ENCODE measurements around the gene C1GALT1.
"Not testable (repeated sequence)": the region's sequence is repeated elsewhere in the genome, so short reads cannot be mapped to it uniquely, and the experiment has no call there.

Gene C1GALT1

DNA sequence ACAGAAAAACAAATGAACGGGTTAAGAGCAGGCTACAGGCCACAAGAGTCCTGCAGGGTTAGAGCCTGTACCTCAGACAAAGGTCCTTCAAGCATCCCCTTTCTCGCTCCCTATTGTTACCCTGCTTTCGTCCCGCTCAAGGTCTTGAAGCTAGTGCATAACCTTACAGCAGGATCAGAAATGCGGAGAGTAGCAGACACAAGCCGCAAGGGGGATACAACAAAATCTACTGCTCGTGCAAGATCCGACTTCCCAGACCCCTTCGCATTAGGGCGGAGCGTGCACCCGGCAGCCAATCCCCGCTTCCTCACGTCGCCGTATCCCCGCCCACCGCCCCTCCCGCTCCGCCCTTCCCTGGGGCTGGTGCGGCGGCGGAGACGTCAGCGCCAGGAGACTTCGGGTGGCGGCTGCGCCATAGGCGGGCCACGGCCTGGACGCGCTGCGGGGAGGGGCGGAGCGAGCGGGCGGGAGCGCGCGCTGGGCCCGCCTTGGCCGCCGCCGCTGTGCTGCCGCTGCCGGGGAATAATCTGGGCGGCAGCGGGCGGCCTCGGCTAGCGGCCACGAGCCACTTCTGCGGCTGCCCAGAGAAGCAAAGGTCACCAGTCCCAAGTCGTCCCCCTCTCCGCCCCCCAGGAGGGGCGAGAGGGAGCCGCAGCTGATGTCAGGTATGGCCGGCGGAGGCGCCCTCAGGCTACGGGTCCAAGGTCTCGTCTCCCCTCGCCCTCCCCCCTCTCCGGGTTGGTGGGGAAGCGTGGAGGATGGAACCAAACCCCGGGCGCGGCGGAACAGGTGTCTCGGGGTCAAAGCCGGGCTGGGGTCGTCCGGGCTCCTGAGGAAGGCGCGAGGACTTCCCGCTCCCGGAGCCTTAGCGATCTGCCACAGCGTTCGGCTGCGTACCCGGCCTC, at the start of gene C1GALT1:
TSS of gene C1GALT1 (plus strand) at position 389 of the 905 bp plus-strand sequence. CDS start 51,776 bp downstream, outside the sequence.
- in situ Hi-C loops (cut with MboI; ENCODE audit: low sequenced_read_pairs), result no loop called here

DNA sequence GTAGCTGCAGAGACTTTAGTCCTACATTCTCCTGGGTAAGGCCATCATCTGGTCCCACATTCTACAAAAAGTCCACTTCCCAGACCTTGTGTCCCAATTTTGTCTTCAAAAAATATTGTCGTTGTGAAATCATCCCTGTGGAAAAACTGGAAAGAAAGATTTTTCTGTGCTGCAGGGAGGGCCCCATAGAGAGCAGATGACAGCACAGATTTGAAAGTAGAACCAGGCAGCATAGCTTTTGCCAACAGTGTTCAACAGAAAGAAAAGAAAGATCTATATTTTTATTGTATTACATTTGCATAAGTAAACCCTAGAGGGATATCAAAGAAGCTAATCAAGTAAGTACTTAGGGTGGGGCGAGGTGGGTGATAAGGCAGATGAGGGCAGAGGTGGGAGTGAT, 48.3 kb upstream of the C1GALT1 start:
- in situ Hi-C loops (cut with MboI; ENCODE audit: low sequenced_read_pairs), result no loop called here

DNA sequence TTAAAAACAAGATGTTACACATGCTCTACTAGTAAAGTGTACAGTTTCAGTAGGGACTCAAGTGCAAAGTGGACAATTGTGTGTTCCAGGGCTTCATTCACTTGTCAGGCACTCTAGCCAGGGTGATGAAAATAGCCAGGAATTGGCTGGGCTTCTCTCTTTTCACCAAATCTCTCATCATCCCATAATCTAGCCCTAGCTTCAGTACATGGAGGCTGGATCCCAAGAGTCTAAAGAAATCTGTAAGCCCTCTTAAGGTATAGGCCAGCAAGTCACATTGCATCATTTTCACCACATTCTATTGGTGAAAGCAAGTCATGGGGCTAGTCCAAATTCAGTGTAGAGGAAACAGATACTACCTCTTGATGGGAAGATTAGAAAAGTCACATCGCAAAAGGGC, 47.3 kb upstream of the C1GALT1 start:
- in situ Hi-C loops (cut with MboI; ENCODE audit: low sequenced_read_pairs), result no loop called here

DNA sequence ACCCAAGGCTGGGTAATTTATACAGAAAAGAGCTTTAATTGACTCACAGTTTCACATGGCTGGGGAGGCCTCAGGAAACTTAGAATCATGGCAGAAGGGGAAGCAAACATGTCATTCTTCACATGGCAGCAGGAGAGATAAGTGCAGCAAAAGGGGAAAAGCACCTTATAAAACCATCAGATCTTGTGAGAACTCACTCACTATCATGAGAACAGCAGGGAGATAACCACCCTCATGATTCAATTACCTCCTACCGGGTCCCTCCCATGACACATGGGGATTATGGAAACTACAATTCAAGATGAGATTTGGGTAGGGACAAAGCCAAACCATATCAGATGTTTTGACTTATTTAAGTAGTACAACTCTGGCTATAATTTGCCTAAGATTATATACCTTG, 46.4 kb upstream of the C1GALT1 start:
- in situ Hi-C loops (cut with MboI; ENCODE audit: low sequenced_read_pairs), result not testable (repeated sequence)

DNA sequence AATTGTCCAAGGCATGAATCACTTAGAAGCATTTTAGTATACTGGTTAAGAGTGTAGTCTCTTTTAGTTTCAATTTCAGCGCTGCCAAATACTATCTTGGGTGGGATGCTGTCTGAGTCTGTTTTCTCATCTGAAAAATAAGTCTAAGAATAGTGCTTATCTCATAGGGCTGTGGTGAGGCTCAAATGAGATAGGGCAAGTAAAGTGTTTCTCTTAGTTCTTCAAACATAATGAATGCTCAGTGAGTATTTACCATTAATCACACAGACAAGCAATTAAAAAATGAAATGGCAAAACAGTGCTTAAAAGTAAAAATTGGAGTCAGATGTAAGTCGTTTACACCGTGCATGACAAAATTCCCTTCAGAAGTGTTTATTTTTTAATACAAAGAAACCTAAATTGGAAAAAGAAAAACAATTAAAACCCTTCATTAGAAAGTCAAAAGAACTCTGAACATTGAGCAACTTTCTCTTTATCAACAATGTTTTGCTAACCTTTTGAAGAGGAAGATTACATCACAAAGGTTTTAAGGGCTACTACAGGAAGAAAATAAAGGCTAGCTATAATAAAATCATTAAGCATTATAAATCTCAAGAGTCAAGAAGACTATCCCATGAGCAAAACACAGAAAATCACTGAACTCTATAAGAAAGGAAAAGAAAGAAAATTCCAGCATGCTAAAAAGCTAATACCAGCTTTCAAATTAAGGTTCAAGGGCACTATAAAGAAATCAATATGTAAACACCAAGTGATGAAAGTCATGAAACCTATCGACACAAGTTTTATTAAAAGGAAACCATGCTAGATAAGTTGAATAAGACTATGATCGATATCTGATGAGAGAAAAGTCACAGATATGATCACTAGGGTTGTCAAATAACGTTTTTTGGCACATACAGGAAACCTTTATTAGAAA, 45.6 kb upstream of the C1GALT1 start:
- in situ Hi-C loops (cut with MboI; ENCODE audit: low sequenced_read_pairs), result no loop called here

DNA sequence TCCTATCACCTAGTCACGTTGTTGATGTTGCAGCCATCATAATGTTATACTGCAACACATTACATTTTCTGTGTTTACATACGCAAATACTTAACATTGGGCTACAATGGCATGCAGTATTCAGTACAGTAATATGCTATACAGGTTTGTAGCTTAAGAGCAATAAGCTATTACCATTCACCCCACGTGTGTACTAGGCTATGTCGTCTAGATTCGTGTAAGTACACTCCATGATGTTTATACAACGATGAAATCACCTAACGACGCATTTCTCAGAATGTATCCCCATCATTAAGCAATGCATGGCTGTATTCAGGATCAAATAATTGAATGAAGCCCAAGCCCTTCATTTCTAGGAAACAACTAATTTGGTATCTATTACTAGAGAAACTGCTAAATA, 43.4 kb upstream of the C1GALT1 start:
- in situ Hi-C loops (cut with MboI; ENCODE audit: low sequenced_read_pairs), result no loop called here

DNA sequence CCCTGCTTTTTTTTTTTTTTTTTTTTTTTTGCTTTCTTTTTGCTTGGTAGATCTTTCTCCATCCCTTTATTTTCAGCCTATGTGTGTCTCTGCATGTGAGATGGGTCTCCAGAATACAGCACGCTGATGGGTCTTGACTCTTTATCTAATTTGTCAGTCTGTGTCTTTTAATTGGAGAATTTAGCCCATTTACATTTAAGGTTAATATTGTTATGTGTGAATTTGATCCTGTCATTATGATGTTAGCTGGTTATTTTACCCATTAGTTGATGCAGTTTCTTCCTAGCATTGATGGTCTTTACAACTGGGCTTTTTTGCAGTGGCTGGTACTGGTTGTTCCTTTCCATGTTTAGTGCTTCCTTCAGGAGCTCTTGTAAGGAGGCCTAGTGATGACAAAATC, 38.9 kb upstream of the C1GALT1 start:
- in situ Hi-C loops (cut with MboI; ENCODE audit: low sequenced_read_pairs), result not testable (repeated sequence)

DNA sequence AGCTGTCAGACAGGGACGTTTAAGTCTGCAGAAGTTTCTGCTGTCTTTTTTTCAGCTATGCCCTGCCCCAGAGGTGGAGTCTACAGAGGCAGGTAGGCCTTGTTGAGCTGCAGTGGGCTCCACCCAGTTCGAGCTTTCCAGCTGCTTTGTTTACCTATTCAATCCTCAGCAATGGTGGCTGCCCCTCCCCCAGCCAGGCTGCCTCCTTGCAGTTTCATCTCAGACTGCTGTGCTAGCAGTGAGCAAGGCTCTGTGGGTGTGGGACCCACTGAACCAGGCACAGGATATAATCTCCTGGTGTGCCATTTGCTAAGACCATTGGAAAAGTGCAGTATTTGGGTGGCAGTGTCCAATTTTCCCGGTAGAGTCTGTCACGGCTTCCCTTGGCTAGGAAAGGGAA, 37.2 kb upstream of the C1GALT1 start:
- in situ Hi-C loops (cut with MboI; ENCODE audit: low sequenced_read_pairs), result not testable (repeated sequence)

DNA sequence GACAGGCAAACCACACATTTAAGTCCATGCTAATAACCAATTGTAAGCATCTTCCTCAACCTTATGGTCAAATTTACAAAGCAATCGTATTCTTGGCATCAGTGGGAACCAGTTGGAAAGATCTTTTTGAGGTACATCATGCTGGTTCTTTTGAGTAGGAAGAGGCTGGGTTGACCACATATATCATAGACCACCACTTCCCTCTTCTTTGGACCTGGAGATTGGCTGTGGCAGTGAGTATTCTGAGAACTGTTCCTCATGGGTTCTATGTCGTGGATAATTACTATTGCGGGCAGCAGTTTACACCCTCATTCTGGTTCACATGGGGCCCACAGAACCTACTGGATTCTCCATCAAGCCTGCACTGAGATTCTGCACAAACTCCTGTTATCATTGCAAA, 35.5 kb upstream of the C1GALT1 start:
- in situ Hi-C loops (cut with MboI; ENCODE audit: low sequenced_read_pairs), result no loop called here

DNA sequence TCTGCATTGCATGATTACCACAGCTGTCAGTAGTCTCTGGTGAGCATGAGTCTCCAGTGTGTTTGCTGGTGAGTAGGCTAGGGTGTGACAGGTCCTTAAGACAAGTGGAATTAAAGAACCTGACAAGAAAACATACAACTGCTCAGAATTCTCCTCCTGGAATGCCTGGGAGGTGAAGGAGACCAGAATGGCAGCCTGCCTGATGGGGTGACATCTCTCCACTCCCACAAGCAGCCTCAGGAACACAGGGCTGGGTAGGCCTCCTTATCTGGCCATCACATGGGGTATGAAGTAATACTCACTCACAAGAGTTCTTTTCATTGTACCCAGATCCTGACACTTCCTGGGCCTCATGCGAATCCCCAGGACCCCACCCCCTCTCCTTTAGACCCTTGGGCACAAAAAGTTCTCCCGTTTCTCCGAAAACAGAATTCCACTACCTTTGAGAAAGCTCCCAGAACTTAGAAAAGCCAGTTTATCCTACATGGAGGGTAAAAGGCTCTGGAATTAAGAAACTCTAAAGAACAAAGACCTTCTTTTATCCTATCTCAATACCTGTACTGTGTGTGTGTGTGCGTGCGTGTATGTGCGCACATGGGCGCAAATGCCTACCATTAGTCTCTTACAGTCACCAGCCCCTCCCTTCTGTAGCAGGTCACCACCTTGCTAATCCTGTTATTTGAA, 33.4 kb upstream of the C1GALT1 start:
- in situ Hi-C loops (cut with MboI; ENCODE audit: low sequenced_read_pairs), result no loop called here

DNA sequence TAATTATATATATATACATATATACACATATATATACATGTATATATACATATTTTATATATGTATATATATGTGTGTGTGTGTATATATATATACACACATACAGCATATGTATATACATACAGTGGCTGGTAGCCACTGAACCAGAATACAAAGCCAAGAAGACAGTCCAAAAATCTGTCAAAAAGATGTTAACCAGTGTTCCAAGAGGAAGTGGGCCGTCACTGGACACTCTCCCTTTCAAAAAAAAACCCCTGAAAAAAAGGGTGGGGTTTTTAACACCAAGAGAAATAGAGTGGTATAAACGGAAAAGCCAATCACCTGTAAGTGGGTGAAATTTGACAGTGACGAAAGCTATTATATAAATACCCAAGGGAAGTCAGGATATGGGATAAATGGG, 31.1 kb upstream of the C1GALT1 start:
- in situ Hi-C loops (cut with MboI; ENCODE audit: low sequenced_read_pairs), result no loop called here

DNA sequence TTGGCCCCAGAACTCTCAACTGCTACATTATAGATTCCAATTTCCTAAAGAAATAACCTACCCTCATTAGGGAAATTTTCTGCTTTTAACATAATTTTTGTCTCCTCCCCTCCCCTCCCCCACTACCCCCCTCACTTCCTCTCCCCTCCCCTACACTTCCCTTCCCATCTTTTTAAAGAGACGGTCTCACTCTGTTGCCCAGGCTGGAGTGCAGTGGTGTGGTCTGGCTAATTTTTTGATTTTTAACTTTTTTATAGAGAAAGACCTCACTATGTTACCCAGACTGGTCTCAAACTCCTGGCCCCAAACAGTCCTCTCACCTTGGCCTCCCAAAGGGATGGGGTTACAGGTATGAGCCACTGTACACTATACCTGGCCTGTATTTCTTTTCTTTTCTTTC, 30.5 kb upstream of the C1GALT1 start:
- in situ Hi-C loops (cut with MboI; ENCODE audit: low sequenced_read_pairs), result no loop called here

DNA sequence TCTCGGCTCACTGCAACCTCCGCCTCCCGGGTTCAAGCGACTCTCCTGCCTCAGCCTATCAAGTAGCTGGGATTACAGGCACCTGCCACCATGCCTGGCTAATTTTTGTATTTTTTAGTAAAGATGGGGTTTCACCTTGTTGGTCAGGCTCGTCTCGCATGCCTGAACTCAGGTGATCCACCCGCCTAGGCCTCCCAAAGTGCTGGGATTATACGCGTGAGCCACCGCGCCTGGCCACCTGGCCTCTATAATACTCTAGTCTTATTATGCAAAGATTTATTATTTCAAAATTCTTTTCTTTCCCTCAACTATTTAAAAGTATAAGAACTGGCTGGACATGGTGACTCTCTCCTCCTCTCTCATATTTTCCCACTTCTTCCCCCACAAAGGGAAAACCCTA, 30.0 kb upstream of the C1GALT1 start:
- in situ Hi-C loops (cut with MboI; ENCODE audit: low sequenced_read_pairs), result no loop called here

DNA sequence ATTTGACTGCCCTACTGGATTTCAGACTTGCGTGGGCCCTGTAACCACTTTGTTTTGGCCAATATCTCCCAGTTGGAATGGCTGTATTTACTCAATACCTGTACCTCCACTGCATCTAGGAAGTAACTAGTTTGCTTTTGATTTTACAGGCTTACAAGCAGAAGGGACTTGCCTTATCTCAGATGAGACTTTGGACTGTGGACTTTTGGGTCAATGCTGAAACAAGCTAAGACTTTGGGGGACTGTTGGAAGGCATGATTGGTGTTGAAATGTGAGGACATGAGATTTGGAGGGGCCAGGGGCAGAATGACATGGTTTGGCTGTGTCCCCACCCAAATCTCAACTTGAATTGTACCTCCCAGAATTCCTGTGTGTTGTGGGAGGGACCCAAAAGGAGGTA, 28.0 kb upstream of the C1GALT1 start:
- in situ Hi-C loops (cut with MboI; ENCODE audit: low sequenced_read_pairs), result not testable (repeated sequence)

DNA sequence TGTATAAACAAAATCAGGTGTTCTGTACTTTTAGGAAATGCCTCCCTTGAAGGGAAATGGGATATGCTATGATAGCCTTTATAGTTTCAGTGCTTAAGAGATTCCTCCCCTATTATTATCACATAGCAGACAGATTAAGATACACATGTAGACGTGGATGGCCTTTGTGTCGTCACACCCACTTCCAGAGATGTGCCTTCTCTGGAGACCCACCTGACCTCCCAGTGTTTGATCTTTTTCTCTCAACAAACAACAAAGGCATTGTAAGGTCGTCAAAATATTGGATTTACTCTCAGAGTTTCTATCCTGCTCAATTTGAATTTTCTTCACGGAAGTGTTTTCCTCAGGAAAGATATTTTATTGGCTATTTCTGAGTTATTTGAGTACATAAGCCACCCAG, 25.7 kb upstream of the C1GALT1 start:
- in situ Hi-C loops (cut with MboI; ENCODE audit: low sequenced_read_pairs), result no loop called here

DNA sequence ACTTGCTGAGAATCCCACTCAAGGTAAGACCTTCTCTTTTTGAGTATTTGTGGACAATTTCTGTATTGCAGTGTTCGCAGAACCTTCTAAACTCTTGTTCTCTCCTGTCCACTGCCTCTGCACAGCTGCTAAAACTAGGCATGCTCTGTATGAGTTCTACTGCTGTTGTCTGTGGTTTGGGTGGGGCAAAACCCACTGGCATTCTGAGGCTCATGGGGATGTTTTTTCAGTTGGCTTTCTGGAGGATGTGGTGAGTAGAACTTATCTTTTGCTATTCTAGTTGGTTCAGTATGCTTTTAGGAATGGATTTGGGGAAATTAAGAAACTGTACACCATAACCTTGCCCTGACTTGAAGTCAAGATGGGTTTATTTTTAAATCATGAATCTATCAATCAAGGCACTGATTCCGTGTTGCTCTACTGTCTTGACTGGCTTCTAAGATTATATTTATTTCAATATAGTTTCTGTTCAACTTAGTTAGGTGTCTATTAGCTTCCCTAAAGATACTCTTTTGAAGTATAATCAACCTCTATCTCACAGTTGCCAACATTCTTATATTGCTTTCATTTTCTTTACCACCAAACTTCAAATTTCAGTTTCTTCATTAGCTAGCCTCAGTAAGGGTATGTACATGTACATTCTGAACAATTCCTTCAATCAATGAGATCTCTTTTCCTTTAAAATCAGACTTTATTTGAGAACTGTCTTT, 25.0 kb upstream of the C1GALT1 start:
- in situ Hi-C loops (cut with MboI; ENCODE audit: low sequenced_read_pairs), result no loop called here

DNA sequence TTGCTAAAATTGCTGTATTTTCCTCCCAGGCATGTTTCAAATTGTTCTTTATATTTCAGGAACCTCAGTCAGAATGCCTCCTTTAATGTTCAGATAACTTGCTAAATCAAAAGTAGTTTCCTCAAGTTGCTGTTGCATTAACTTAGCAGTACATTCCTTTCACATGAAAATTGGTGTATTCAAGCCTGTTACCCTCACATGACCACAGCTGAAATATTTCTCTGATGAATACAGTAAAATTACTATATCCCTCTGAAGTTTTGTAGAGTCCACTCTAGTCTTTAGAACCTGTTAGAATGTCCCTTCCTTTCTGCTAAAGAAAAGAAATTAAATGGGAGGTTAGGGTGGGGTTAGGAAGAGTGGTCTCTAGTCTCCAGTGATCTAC, 24.5 kb upstream of the C1GALT1 start:
- in situ Hi-C loops (cut with MboI; ENCODE audit: low sequenced_read_pairs), result no loop called here

DNA sequence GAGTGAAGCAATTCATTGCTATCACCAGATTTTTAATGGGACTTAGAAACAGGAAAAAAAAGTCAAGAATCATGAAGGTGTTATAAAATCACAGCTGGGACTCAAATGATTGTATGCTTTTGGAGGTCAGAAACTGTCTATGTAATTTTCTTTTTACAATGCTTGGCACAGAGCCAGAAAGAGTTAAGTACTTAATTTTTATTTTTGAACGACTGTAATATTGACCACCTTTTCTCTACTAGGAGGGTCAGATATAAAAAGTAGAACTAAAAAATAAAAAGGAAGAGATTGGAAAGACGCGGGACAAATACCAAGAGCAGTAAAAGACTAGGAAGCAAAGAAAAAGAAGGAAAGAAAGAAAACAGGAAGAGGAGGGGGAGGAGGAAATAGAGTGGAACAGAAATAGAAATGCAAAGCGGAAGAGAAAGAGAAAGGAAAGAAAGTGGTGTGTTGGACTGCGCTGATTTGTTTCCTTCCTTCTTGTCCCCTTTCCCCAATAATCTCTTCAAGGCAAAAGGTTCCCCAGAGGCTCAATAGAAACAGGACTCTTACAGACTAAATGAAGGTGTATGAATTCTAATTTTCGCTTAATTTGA, 23.2 kb upstream of the C1GALT1 start:
- in situ Hi-C loops (cut with MboI; ENCODE audit: low sequenced_read_pairs), result no loop called here

DNA sequence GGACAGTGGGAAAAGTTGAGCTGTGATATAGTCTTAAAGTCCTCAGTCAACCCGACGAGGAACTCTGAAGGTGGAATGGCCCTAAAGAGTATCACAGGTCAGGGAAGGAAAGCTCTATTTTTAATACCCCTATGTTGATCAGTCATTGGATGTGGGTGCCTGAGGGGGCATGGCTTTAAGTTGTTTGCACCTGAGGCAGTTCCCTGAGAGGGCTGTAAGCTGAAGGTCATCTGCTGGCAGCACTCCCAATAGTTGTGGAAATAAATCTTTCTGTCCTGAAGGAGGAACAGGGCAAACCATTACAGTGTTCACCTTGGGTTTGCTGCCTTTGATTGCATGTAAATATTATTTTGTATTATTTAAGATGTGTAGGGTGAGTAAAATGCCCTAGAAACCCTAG, 17.8 kb upstream of the C1GALT1 start:
- in situ Hi-C loops (cut with MboI; ENCODE audit: low sequenced_read_pairs), result no loop called here

DNA sequence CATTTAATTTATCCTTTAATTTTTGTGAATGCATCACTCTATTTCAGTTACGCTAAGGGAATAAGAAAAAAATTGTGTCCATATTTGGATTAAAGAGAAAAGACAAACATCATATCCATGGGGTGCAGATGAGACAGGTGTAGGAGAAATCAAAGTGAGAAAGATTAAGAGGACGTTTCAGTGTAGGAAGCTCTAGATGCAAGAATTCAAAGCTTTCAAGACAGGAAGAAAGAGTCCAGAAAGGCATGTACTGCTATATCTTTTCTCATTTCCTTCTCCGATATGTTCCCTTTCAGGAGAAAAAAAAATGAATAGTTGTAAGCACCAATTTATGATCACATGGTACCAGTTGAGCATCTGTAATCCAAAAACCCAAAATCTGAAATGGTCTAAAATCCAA, 17.0 kb upstream of the C1GALT1 start:
- in situ Hi-C loops (cut with MboI; ENCODE audit: low sequenced_read_pairs), result no loop called here
